Gastrocnemius medialis (tissue), 4 donors: ENCODE data around the gene RIN3.

Experiments
- CTCF ChIP-seq, 5 experiments: fragments of 450-650 bp in 3 of 5; fragments of 200-600 bp in 2 of 5; sonication (generic) in 2 of 5; IDR thresholded peaks in 4 of 5; conservative IDR thresholded peaks in 1 of 5; 1 replicate in 4 of 5; 2 replicates in 1 of 5; pipeline ENCODE4 v1.5.1; 2016 to 2019; ENCODE audit warnings: antibody characterized with exemption in 5 of 5, mild to moderate bottlenecking in 3 of 5, moderate library complexity in 3 of 5
- POLR2A ChIP-seq, 2 donors: fragments of 450-650 bp; IDR thresholded peaks; one replicate each; pipeline ENCODE4 v1.6.1; 2017; ENCODE audit warnings: antibody characterized with exemption in 2 of 2, mild to moderate bottlenecking in 2 of 2, moderate library complexity in 2 of 2

GRCh38 chr14:92472860-92473259 lies 40.7 kb upstream of the RIN3 start:
- TF ChIP-seq CTCF (IDR thresholded peaks at IDR 0.05 in 4 of 5, conservative IDR thresholded peaks at IDR 0.05 in 1 of 5), result no peak
- TF ChIP-seq POLR2A (IDR thresholded peaks at IDR 0.05), result no peak
